H9 (cell line): ENCODE results near the gene CGAS. TPM values are rescaled to one million over a fixed set of nuclear protein-coding genes. Genes with fewer than 3 reads are reported as not detected.
A peak's percentile ranks its signal among the peaks of the same experiment; 100 is the strongest.

ENCODE experiments used
- DNase-seq: peaks from one replicate; pipeline ENCODE4 v3.0.0-alpha.2; 2017
- H2AFZ ChIP-seq: one replicate; pipeline ENCODE4 v1.6.1; 2013; ENCODE audit warnings: mild to moderate bottlenecking, low read length, control low read depth, moderate library complexity
- H2AK5ac ChIP-seq: 2 replicates; pipeline ENCODE4 v1.6.1; 2013; ENCODE audit warnings: low read length, control low read depth, mixed read lengths; ENCODE audit not compliant: insufficient read length
- H2BK120ac ChIP-seq: one replicate; pipeline ENCODE4 v1.6.1; 2013; ENCODE audit warnings: low read depth, mild to moderate bottlenecking, low read length, control low read depth, inconsistent platforms; ENCODE audit not compliant: poor library complexity, severe bottlenecking
- H2BK12ac ChIP-seq: 2 replicates; pipeline ENCODE4 v1.6.1; 2013; ENCODE audit warnings: low read length, control low read depth, mixed read lengths, low read depth; ENCODE audit not compliant: insufficient read length
- H2BK15ac ChIP-seq: 2 replicates; pipeline ENCODE4 v1.6.1; 2013; ENCODE audit warnings: low read depth, low read length, control low read depth
- H2BK20ac ChIP-seq: one replicate; pipeline ENCODE4 v1.6.1; 2013; ENCODE audit warnings: low read depth, mild to moderate bottlenecking, low read length, control low read depth, inconsistent platforms; ENCODE audit not compliant: poor library complexity, severe bottlenecking
- H2BK5ac ChIP-seq: 2 replicates; pipeline ENCODE4 v1.6.1; 2013; ENCODE audit warnings: low read length, control low read depth, mixed read lengths; ENCODE audit not compliant: insufficient read length
- H3K14ac ChIP-seq: 2 replicates; pipeline ENCODE4 v1.6.1; 2013; ENCODE audit warnings: low read length, control low read depth; ENCODE audit not compliant: insufficient read depth
- H3K18ac ChIP-seq: 2 replicates; pipeline ENCODE4 v1.6.1; 2013; ENCODE audit warnings: low read depth, mild to moderate bottlenecking, mixed read lengths, low read length, control low read depth; ENCODE audit not compliant: insufficient read length
- H3K23ac ChIP-seq: 2 replicates; pipeline ENCODE4 v1.6.1; 2013; ENCODE audit warnings: low read length, control low read depth, mixed read lengths, low read depth; ENCODE audit not compliant: insufficient read length
- H3K23me2 ChIP-seq: 2 replicates; pipeline ENCODE4 v1.6.1; 2013; ENCODE audit warnings: low read depth, mild to moderate bottlenecking, mixed read lengths, low read length, control low read depth; ENCODE audit not compliant: insufficient read length, poor library complexity, severe bottlenecking
- H3K27ac ChIP-seq: 2 replicates; pipeline ENCODE4 v1.5.1; 2013; ENCODE audit warnings: low read length, control low read depth, mixed read lengths, low read depth; ENCODE audit not compliant: insufficient read length
- H3K27me3 ChIP-seq: 2 replicates; pipeline ENCODE4 v1.6.1; 2013; ENCODE audit warnings: low read length, control low read depth, inconsistent platforms; ENCODE audit not compliant: insufficient read depth
- H3K4ac ChIP-seq: 2 replicates; pipeline ENCODE4 v1.6.1; 2013; ENCODE audit warnings: low read depth, mild to moderate bottlenecking, control low read depth, inconsistent platforms, low read length, moderate library complexity
- H3K4me1 ChIP-seq: 2 replicates; pipeline ENCODE4 v1.6.1; 2013; ENCODE audit warnings: low read length, control low read depth, inconsistent platforms; ENCODE audit not compliant: insufficient read depth
- H3K4me2 ChIP-seq: 2 replicates; pipeline ENCODE4 v1.6.1; 2013; ENCODE audit warnings: low read length, control low read depth, mixed read lengths; ENCODE audit not compliant: insufficient read length, insufficient read depth
- H3K56ac ChIP-seq: 2 replicates; pipeline ENCODE4 v1.6.1; 2013; ENCODE audit warnings: low read depth, mild to moderate bottlenecking, mixed read lengths, low read length, control low read depth; ENCODE audit not compliant: insufficient read length
- H3K79me1 ChIP-seq: 2 replicates; pipeline ENCODE4 v1.6.1; 2013; ENCODE audit warnings: low read depth, mild to moderate bottlenecking, moderate library complexity, low read length, control low read depth, inconsistent platforms; ENCODE audit not compliant: insufficient read depth, poor library complexity, severe bottlenecking
- H3K79me2 ChIP-seq: 2 replicates; pipeline ENCODE4 v1.6.1; 2013; ENCODE audit warnings: low read length, control low read depth, inconsistent platforms; ENCODE audit not compliant: insufficient read depth
- H3K9ac ChIP-seq: 2 replicates; pipeline ENCODE4 v1.6.1; 2013; ENCODE audit warnings: low read length, control low read depth, mixed read lengths; ENCODE audit not compliant: insufficient read length; ENCODE audit errors: extremely low read depth
- H3K9me3 ChIP-seq: one replicate; pipeline ENCODE4 v1.6.1; 2013; ENCODE audit warnings: low read depth, low read length, inconsistent platforms; ENCODE audit not compliant: control insufficient read depth
- H3T11ph ChIP-seq: one replicate; pipeline ENCODE4 v1.6.1; 2013; ENCODE audit warnings: mild to moderate bottlenecking, low read length, control low read depth, inconsistent platforms
- H4K20me1 ChIP-seq: one replicate; pipeline ENCODE4 v1.6.1; 2013; ENCODE audit not compliant: control insufficient read depth, insufficient read length, insufficient read depth
- H4K5ac ChIP-seq: 2 replicates; pipeline ENCODE4 v1.6.1; 2013; ENCODE audit warnings: low read depth, mild to moderate bottlenecking, mixed read lengths, low read length, control low read depth; ENCODE audit not compliant: insufficient read length
- H4K8ac ChIP-seq: replicated peaks from 2 replicates; pipeline ENCODE4 v1.6.1; 2013; ENCODE audit warnings: low read length, control low read depth, mixed read lengths, low read depth; ENCODE audit not compliant: insufficient read length
- H4K91ac ChIP-seq: 2 replicates; pipeline ENCODE4 v1.6.1; 2013; ENCODE audit warnings: low read depth, mild to moderate bottlenecking, moderate library complexity, mixed read lengths, low read length, control low read depth; ENCODE audit not compliant: insufficient read length
- H3K27ac Mint-ChIP-seq, 3 experiments: 2 replicates in 2 of 3; 3 replicates in 1 of 3; pipeline ENCODE4 v1.8.0; 2020 to 2021; ENCODE audit warnings: mixed read lengths in 3 of 3, mild to moderate bottlenecking in 1 of 3, moderate library complexity in 1 of 3
- H3K27me3 Mint-ChIP-seq: 2 replicates; pipeline ENCODE4 v1.8.0; 2021; ENCODE audit warnings: low read depth, mild to moderate bottlenecking, moderate library complexity, mixed read lengths
- H3K36me3 Mint-ChIP-seq, 3 experiments: 2 replicates in 2 of 3; 3 replicates in 1 of 3; pipeline ENCODE4 v1.8.0; 2020 to 2021; ENCODE audit warnings: low read depth in 3 of 3, mixed read lengths in 3 of 3; ENCODE audit not compliant: insufficient read depth in 1 of 3
- H3K4me1 Mint-ChIP-seq, 2 experiments: 2 replicates each; pipeline ENCODE4 v1.8.0; 2020; ENCODE audit warnings: mixed read lengths in 2 of 2
- H3K4me3 Mint-ChIP-seq, 2 experiments: 2 replicates in 1 of 2; 3 replicates in 1 of 2; pipeline ENCODE4 v1.8.0; 2020 to 2021; ENCODE audit warnings: mild to moderate bottlenecking in 2 of 2, mixed read lengths in 2 of 2, moderate library complexity in 1 of 2
- H3K9me3 Mint-ChIP-seq, 2 experiments: 2 replicates in 1 of 2; 3 replicates in 1 of 2; pipeline ENCODE4 v1.8.0; 2020; ENCODE audit warnings: mild to moderate bottlenecking in 2 of 2, mixed read lengths in 2 of 2, moderate library complexity in 1 of 2
- CTCF ChIP-seq: fragments of 200-600 bp; sonication (generic); conservative IDR thresholded peaks from 3 replicates; pipeline ENCODE4 v1.8.0; 2021; ENCODE audit warnings: antibody characterized with exemption, mild to moderate bottlenecking
- WGBS: extraction: QIAGEN DNeasy Blood & Tissue Kit; methylation state at CpG from one replicate; pipeline ENCODE4 v1.1.7; 2013; ENCODE audit warnings: missing lambda C conversion rate, low lambda C conversion rate, mixed read lengths; ENCODE audit not compliant: insufficient read length; ENCODE audit errors: extremely low coverage; 5-methylcytosine and 5-hydroxymethylcytosine counted together
- long read RNA-seq: library from polyadenylated mRNA; unstranded; transcript quantifications from one replicate; pipeline ENCODE4 v2.0.0, GENCODE V29; 2020
- total RNA-seq: library from RNA; stranded (reverse); gene quantifications from 2 replicates; pipeline ENCODE4 v1.2.1, GENCODE V29; 2021

The CGAS gene
- total RNA-seq: 1.7 and 1.8 TPM in 2 replicates
- long read RNA-seq, transcript CGAS-201 (5 exons, 3,182 nt): major isoform, 6 of 12 reads
- long read RNA-seq, partial matches to known transcripts: 2 of 12 reads
- long read RNA-seq, other reads (novel, unspliced or antisense): 4 of 12 reads

- Histone ChIP-seq H3K27me3 (no peaks in the 10 kb centered on the region), H4K20me1 (no peaks in the 10 kb centered on the region), H3K56ac (no peak within 1 kb of the TSS), H3K14ac (peak within 1 kb of the TSS; percentile 91; the same call in 1 of the 2 replicates), H3K9ac (no peak within 1 kb of the TSS), H2AFZ (peak within 1 kb of the TSS; percentile 75), H3K4me1 (no peaks in the 10 kb centered on the region), H4K5ac (no peak within 1 kb of the TSS), H3T11ph (no peak within 1 kb of the TSS), H2BK12ac (no peak within 1 kb of the TSS), H3K9me3 (no peaks in the 10 kb centered on the region), H3K23ac (no peak within 1 kb of the TSS), H3K4ac (no peak within 1 kb of the TSS), H2BK120ac (no peak within 1 kb of the TSS), H3K18ac (peak within 1 kb of the TSS; percentile 96), H2BK20ac (no peak within 1 kb of the TSS), H2BK15ac (no peak within 1 kb of the TSS), H3K27ac (no peak within 1 kb of the TSS), H2BK5ac (no peak within 1 kb of the TSS), H3K79me1 (no peaks in the 10 kb centered on the region), H4K8ac (no peak within 1 kb of the TSS), H3K4me2 (peak within 1 kb of the TSS; percentile 18), H3K23me2 (peaks cover 3% of the 10 kb centered on the region), H2AK5ac (no peak within 1 kb of the TSS), H3K79me2 (no peaks in the 10 kb centered on the region), H4K91ac (no peak within 1 kb of the TSS)
- DNase-seq: no peak
- peaks cover 28% of the 10 kb centered on the region for H3K27me3 Mint-ChIP-seq
- peaks cover 0 to 4% of the 10 kb centered on the region in 2 experiments; a peak in 1 of 5 replicates for H3K9me3 Mint-ChIP-seq
- peak within 1 kb of the TSS; percentile 23 to 52; a peak in 3 of 5 replicates for H3K4me3 Mint-ChIP-seq
- H3K4me1 Mint-ChIP-seq: no peaks in the 10 kb centered on the region; a peak in 1 of 4 replicates
- H3K27ac Mint-ChIP-seq: no peak within 1 kb of the TSS
- TF ChIP-seq CTCF: no peak
- peaks cover 0 to 4% (median 0%) of the 10 kb centered on the region in 3 experiments; a peak in 2 of 7 replicates for H3K36me3 Mint-ChIP-seq
- no CpG with 5 or more reads among the region's 23 CpGs for WGBS
Observed at GRCh38 chr6:73452107-73452461, at the start of gene CGAS. TSS of gene CGAS (minus strand) at chr6:73452297. CDS start at chr6:73452181, 116 bp downstream.
